ENCODE data around the gene PGBD5.

The PGBD5 gene

DNA sequence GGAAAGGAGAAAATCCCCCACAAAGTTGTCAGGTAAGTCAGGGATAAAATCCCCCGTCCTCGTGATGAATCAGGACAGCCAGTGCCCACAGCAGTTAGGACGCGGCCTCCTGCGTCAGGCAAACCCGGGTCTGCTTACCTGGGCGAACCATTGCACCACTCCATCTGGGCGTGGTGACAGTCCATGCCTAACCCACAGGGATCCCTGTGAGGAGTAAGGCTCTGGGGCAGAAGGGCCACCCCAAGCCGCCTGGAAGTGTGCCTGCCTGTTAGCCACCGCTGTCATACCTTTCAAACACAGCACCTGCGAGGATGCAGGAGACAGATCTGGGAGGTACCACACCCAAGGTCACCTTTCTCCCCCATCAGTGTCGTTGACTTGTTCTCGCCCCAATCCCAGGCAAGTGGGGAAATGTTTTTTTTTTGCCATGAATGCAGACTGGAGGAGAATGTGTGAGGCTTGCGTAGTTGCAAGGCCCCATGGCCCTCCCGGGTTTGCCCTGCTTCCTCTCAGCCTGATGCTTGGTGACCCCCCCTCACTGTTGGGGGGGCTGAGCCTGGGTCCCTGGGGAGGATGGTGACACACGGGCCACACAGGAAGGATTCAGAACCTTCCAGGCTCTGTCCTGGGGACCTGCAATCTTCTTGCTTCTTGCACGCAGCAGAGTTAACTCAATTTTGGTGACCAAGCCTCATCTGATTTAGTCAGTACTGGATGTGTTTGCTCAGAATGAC, 107.0 kb downstream of the PGBD5 start:
- Histone ChIP-seq H3K4me3 (ENCODE audit: low read depth, low read length) (no peak overlapping the region), H3K36me3 (peaks cover 10% of the 10 kb centered on the region), H3K27ac (no peak overlapping the region), H3K27me3 (ENCODE audit: insufficient read depth, low read depth, severe bottlenecking) (no peaks in the 10 kb centered on the region), H3K9me3 (ENCODE audit: severe bottlenecking) (no peaks in the 10 kb centered on the region)
- TF ChIP-seq CTCF (IDR thresholded peaks at IDR 0.05; ENCODE audit: low read depth, low read length): no peak
- no peak for DNase-seq

DNA sequence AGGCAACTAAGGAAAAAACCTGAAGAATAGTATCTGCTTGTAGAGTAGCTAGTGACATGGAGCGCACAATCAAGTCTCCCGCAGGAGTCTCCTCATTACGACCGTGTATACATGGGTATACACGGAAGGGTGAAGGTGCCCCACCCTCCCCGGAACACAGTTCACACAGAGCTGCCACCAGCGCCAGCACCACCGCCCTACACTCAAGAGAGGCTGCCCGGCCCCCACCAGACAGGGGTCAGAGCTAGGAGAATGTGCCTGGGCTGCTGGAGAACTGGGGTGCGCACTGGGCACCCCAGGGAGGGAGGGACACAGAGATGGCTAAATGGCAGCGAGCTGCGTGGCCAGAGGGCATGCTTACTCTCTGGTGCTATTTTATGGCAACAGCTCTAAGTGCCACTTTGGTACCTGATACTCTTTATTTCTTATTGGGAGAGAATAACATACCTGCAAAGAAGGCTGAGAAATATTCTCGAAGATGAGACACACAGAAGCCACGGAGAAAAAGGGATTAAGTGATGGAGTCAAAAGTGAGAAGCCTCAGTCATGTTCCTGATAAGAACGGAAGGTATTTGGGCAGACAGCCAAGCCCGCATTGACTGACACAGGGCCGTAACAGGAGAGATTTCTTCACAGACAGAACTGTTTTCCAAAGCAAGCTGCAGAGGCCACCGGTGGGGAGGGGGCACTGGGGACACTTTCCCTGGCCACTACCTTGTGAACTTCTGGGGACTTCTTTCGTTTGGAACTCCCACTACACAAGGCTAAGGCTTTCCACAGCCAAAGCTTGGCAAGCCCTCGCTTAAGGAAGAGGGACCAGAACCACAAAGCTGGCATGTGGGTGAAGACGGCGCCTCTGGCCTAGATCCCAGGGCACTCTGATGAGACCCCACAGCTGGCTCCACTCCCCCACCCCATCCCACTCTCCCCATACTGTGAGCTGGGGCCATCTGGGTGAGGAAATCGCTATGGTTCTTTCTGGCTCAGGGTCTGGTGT, 108.0 kb downstream of the PGBD5 start:
- Histone ChIP-seq H3K27ac (no peak overlapping the region), H3K9me3 (ENCODE audit: severe bottlenecking) (no peaks in the 10 kb centered on the region), H3K36me3 (peaks cover 6% of the 10 kb centered on the region), H3K4me3 (ENCODE audit: low read depth, low read length) (no peak overlapping the region), H3K27me3 (ENCODE audit: insufficient read depth, low read depth, severe bottlenecking) (no peaks in the 10 kb centered on the region)
- TF ChIP-seq CTCF (IDR thresholded peaks at IDR 0.05; ENCODE audit: low read depth, low read length): no peak
- no peak for DNase-seq

DNA sequence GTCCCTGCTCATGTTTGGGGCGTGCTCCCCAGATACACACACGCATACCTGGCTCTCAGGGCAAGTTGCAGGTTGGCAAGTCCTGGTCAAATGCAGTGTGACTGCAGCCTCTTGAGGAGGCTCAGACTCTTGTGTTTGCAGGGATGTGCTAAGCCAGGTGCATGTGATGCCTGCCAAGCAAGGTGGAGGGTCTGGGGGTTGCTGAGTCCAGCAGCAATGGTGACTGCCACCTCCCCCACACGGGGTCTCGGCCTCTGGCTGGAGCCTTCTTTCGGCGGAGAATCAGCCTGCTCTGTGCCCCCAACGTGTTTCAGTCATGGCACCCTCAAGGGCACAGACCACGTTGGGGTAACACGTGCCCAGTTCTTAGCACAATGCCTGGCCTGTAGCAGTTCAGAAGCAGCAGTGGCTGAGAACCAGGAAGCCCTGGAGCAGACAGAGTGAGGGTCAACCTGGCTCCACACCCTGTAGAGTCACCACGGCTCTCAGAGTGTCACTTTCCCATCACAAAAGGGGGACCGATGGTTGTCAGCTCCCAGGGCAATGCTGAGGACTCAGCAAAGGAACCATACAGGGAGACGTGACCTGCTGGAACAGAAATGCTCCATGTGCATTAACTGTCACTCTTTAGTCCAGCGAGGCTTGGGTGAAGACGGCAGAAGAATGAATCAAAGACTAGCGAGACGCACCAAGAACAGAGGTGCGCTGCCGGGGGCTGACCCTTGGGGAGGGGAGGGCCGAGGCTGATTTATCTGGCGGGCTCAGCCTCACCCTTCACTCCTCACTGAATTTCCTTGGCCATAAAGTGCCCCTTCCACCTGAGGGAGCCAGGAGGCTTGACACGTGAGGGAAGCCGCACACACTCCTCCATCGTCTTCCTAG, 109.0 kb downstream of the PGBD5 start:
- no peaks in the 10 kb centered on the region; the same call in 1 of the 2 replicates for H3K36me3 ChIP-seq
- no peak for TF ChIP-seq CTCF (IDR thresholded peaks at IDR 0.05; ENCODE audit: low read depth, low read length)
- no peaks in the 10 kb centered on the region for H3K27me3 ChIP-seq (ENCODE audit: insufficient read depth, low read depth, severe bottlenecking)
- H3K9me3 ChIP-seq (ENCODE audit: severe bottlenecking): no peaks in the 10 kb centered on the region
- no peak overlapping the region for H3K27ac ChIP-seq
- no peak for DNase-seq
- H3K4me3 ChIP-seq (ENCODE audit: low read depth, low read length): no peak overlapping the region

GRCh38 chr1:230315099-230315498, 111.0 kb downstream of the PGBD5 start:
- Histone ChIP-seq H3K9me3 (ENCODE audit: severe bottlenecking) (no peaks in the 10 kb centered on the region), H3K27me3 (ENCODE audit: insufficient read depth, low read depth, severe bottlenecking) (no peaks in the 10 kb centered on the region), H3K36me3 (no peaks in the 10 kb centered on the region), H3K27ac (no peak overlapping the region), H3K4me3 (ENCODE audit: low read depth, low read length) (no peak overlapping the region)
- peak; percentile 54 for TF ChIP-seq CTCF (IDR thresholded peaks at IDR 0.05; ENCODE audit: low read depth, low read length)
- DNase-seq: no peak

GRCh38 chr1:230314142-230314470, 112.0 kb downstream of the PGBD5 start:
- Histone ChIP-seq H3K27ac (no peak overlapping the region), H3K27me3 (ENCODE audit: insufficient read depth, low read depth, severe bottlenecking) (no peaks in the 10 kb centered on the region), H3K36me3 (no peaks in the 10 kb centered on the region), H3K4me3 (ENCODE audit: low read depth, low read length) (no peak overlapping the region), H3K9me3 (ENCODE audit: severe bottlenecking) (no peaks in the 10 kb centered on the region)
- no peak for TF ChIP-seq CTCF (IDR thresholded peaks at IDR 0.05; ENCODE audit: low read depth, low read length)
- DNase-seq: no peak
